Hepatocyte (in vitro differentiated cells): ENCODE results near the gene STYXL2. TPM values are rescaled to one million over a fixed set of nuclear protein-coding genes. Genes with fewer than 3 reads are reported as not detected.

Source experiments
- DNase-seq: peaks from one replicate; pipeline ENCODE4 v3.0.0-alpha.2; 2016; ENCODE audit warnings: low spot score
- H2AFZ ChIP-seq: fragments of 200-600 bp; sonication (generic); 2 replicates; pipeline ENCODE4 v1.6.0; 2016; ENCODE audit warnings: antibody characterized with exemption, mild to moderate bottlenecking
- H3K27ac ChIP-seq: fragments of 200-600 bp; sonication (generic); 2 replicates; pipeline ENCODE4 v1.5.1; 2016; ENCODE audit warnings: mild to moderate bottlenecking
- H3K27me3 ChIP-seq: fragments of 200-600 bp; sonication (generic); 2 replicates; pipeline ENCODE4 v1.6.1; 2016
- H3K36me3 ChIP-seq: fragments of 200-600 bp; sonication (generic); replicated peaks from 2 replicates; pipeline ENCODE4 v1.5.1; 2016; ENCODE audit warnings: low read depth; ENCODE audit not compliant: insufficient read depth
- H3K4me1 ChIP-seq: fragments of 200-600 bp; sonication (generic); 2 replicates; pipeline ENCODE4 v1.5.1; 2016; ENCODE audit warnings: mild to moderate bottlenecking, moderate library complexity; ENCODE audit not compliant: insufficient read depth
- H3K4me2 ChIP-seq: fragments of 200-600 bp; sonication (generic); 2 replicates; pipeline ENCODE4 v1.6.0; 2016
- H3K4me3 ChIP-seq: fragments of 200-600 bp; sonication (generic); 2 replicates; pipeline ENCODE4 v1.5.1; 2016; ENCODE audit warnings: mild to moderate bottlenecking
- H3K79me2 ChIP-seq: fragments of 200-600 bp; sonication (generic); 2 replicates; pipeline ENCODE4 v1.6.0; 2017; ENCODE audit warnings: mild to moderate bottlenecking
- H3K9me2 ChIP-seq: fragments of 200-600 bp; sonication (generic); replicated peaks from 2 replicates; pipeline ENCODE4 v1.6.0; 2017; ENCODE audit warnings: mild to moderate bottlenecking; ENCODE audit not compliant: insufficient read depth
- H3K9me3 ChIP-seq: fragments of 200-600 bp; sonication (generic); 2 replicates; pipeline ENCODE4 v1.5.1; 2016; ENCODE audit warnings: low read depth, mild to moderate bottlenecking
- H4K20me1 ChIP-seq: fragments of 200-600 bp; sonication (generic); 2 replicates; pipeline ENCODE4 v1.6.0; 2016; ENCODE audit warnings: mild to moderate bottlenecking; ENCODE audit not compliant: insufficient read depth, poor library complexity, severe bottlenecking
- EZH2 ChIP-seq: fragments of 200-600 bp; sonication (generic); IDR thresholded peaks from 2 replicates; pipeline ENCODE4 v1.6.1; 2016; ENCODE audit warnings: antibody characterized with exemption, mild to moderate bottlenecking, borderline replicate concordance
- EZH2phosphoT487 ChIP-seq: fragments of 200-600 bp; sonication (generic); IDR thresholded peaks from one replicate; pipeline ENCODE4 v1.6.1; 2018; ENCODE audit warnings: antibody characterized with exemption, mild to moderate bottlenecking, low read depth, moderate library complexity; ENCODE audit not compliant: unreplicated experiment, severe bottlenecking
- WGBS: methylation state at CpG from one replicate; pipeline ENCODE4 v1.1.6; 2016; ENCODE audit warnings: low lambda C conversion rate; ENCODE audit errors: missing lambda C conversion rate; 5-methylcytosine and 5-hydroxymethylcytosine counted together
- polyA plus RNA-seq: library from polyadenylated mRNA; unstranded; fragments of >200 nt; fragmentation: Nextera tagmentation; extraction: Ambion mirVana; gene quantifications from 2 replicates; pipeline ENCODE4 v1.2.1, GENCODE V29; 2016
- total RNA-seq: library from RNA; depleted of rRNA; stranded (reverse); fragments of >200 nt; gene quantifications from 2 replicates; pipeline ENCODE4 v1.2.3, GENCODE V29; 2014
- TF ChIP-seq, protein P1 (sequence below): fragments of 200-600 bp; sonication (generic); IDR thresholded peaks from 2 replicates; pipeline ENCODE4 v1.5.1; 2016; ENCODE audit warnings: antibody characterized with exemption, mild to moderate bottlenecking; ENCODE audit not compliant: poor library complexity

STYXL2 gene
- total and polyA plus RNA-seq, 2 experiments from 2014 or later, result 0.07 to 0.40 TPM

DNA sequence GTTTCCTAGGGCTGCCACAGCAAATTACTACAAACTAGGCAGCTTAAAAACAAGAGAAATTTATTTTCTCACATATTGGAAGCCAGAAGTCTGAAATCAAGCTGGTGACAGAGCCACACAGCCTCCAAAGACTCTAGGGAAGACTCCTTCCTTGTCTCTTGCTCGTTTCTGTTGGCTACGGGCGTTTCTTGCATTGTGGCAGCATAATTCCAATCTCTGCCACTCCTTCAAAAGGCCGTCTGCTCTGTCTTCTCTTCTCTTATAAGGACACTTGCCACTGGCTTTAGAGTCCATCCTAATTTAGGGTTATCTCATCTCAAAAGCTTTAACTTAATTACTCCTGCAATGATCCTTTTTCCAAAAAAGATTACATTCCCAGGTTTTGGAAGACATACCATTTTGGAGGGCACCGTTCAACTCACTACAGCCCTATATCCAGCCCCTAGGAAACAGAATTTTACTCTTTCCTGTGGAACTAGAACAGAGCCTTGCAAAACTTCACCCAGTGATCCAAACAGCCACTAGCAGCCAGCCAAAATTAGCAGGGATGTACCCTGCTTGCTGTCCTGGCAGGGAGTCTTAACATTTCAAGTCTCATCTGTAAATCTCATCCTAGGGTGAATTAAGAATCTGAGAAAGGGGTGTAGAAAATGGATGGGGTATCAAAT lies 9.2 kb downstream of the STYXL2 start:
- Histone ChIP-seq H3K4me2 (no peak overlapping the region), H2AFZ (no peak overlapping the region)
- 70% methylated on average over 5 of the region's 5 CpGs for WGBS

DNA sequence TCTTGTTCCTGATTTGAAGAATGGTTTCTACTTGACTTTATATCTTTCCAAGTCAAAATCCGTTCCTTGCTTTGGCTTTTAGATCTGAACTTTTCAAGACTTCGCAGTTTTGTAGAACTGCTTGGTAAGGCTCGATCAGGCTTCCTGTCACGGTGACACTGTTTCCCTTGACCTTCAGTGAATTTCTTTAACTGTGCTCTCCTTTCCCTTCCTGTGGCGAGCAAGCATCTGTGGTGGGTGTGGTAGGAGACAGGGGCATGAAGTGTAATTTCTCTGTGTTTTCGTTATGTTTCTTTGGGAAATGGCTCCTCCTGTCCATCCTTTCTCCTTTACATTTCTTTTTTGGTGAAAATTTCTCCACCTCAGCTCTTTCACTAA lies 10.4 kb downstream of the STYXL2 start:
- WGBS, result 91% methylated on average over 6 of the region's 6 CpGs
- H3K9me3 ChIP-seq, result no peaks in the 10 kb centered on the region
- no peak overlapping the region for H3K4me3 ChIP-seq
- no peak overlapping the region for H3K4me2 ChIP-seq
- H3K79me2 ChIP-seq, result no peaks in the 10 kb centered on the region
- no peak overlapping the region for H3K27ac ChIP-seq
- no peaks in the 10 kb centered on the region for H4K20me1 ChIP-seq
- no peaks in the 10 kb centered on the region for H3K36me3 ChIP-seq
- TF ChIP-seq EZH2, result no peak
- no peak for TF ChIP-seq EZH2phosphoT487
- TF ChIP-seq, protein P1, sequence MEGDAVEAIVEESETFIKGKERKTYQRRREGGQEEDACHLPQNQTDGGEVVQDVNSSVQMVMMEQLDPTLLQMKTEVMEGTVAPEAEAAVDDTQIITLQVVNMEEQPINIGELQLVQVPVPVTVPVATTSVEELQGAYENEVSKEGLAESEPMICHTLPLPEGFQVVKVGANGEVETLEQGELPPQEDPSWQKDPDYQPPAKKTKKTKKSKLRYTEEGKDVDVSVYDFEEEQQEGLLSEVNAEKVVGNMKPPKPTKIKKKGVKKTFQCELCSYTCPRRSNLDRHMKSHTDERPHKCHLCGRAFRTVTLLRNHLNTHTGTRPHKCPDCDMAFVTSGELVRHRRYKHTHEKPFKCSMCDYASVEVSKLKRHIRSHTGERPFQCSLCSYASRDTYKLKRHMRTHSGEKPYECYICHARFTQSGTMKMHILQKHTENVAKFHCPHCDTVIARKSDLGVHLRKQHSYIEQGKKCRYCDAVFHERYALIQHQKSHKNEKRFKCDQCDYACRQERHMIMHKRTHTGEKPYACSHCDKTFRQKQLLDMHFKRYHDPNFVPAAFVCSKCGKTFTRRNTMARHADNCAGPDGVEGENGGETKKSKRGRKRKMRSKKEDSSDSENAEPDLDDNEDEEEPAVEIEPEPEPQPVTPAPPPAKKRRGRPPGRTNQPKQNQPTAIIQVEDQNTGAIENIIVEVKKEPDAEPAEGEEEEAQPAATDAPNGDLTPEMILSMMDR, result no peak
- peaks cover 8% of the 10 kb centered on the region for H3K4me1 ChIP-seq
- no peak for DNase-seq
- no peaks in the 10 kb centered on the region for H3K9me2 ChIP-seq
- no peaks in the 10 kb centered on the region for H3K27me3 ChIP-seq
- H2AFZ ChIP-seq, result no peak overlapping the region

More for the DNA sequence above, 9.2 kb downstream of the STYXL2 start:
- no peaks in the 10 kb centered on the region for H3K27me3 ChIP-seq
- no peaks in the 10 kb centered on the region for H3K9me2 ChIP-seq
- TF ChIP-seq EZH2 (no peak), EZH2phosphoT487 (no peak)
- TF ChIP-seq, protein P1, result no peak
- no peaks in the 10 kb centered on the region for H3K79me2 ChIP-seq
- H3K36me3 ChIP-seq, result no peaks in the 10 kb centered on the region
- H3K4me1 ChIP-seq, result peaks cover 8% of the 10 kb centered on the region
- DNase-seq, result no peak
- H3K27ac ChIP-seq, result no peak overlapping the region
- no peak overlapping the region for H3K4me3 ChIP-seq
- no peaks in the 10 kb centered on the region for H4K20me1 ChIP-seq
- H3K9me3 ChIP-seq, result no peaks in the 10 kb centered on the region

DNA sequence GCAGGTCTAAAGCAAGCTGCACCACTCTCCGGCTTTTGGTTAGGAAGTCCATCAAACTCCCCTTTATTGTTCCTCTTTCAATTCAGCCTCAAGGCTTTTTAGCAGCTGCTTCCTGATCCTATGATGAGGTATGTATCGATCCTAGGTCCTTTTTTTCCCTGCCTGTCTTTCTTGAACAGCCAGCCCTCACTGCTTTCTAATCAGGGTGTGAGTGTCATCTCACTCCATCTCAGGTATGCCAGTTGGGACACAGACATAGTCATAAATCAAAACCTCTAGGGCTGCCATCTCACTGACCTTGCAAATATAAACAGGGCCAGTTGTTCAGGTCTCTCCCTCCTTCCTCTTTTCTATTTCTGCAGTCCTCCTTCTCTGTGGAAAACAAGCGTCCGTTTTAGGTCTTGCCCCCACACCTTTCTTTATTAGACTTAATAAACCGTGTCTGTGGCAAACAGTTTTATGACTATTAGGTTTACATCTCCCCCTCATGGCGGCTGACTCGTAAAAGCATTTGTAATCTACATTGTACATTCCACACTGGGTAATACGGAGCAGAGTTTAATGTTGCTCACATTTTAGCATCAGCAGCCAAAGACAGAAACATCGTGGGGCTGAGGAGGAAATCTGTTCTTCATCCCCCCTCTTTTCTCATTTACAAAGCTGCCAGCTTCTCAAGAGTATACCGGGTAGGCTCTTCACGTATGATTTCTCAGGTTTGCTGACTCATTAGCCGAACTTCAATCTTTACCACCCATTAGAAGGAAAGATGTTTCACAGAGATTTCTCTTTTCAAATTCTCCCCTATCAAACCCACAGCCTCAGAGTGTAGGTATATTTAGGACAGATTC lies 11.6 kb downstream of the STYXL2 start:
- Histone ChIP-seq H3K9me3 (no peaks in the 10 kb centered on the region), H3K27ac (peak overlapping the region; percentile 8), H3K36me3 (no peaks in the 10 kb centered on the region), H3K4me1 (peaks cover 8% of the 10 kb centered on the region), H4K20me1 (no peaks in the 10 kb centered on the region), H3K4me2 (peak overlapping the region; percentile 56), H2AFZ (no peak overlapping the region), H3K4me3 (no peak overlapping the region), H3K27me3 (no peaks in the 10 kb centered on the region), H3K79me2 (no peaks in the 10 kb centered on the region), H3K9me2 (no peaks in the 10 kb centered on the region)
- 26% methylated on average over 12 of the region's 12 CpGs for WGBS
- no peak for TF ChIP-seq EZH2
- no peak for TF ChIP-seq EZH2phosphoT487
- TF ChIP-seq, protein P1, result no peak
- no peak for DNase-seq
